HL-60 (cell line): Measurements from ENCODE around the gene DIP2A.

Experiments
- CTCF ChIP-seq: IDR thresholded peaks from one replicate; pipeline ENCODE4 v1.5.1; 2011; ENCODE audit warnings: low read length, control low read depth, inconsistent platforms; ENCODE audit not compliant: insufficient read depth
- GABPA ChIP-seq: IDR thresholded peaks from 2 replicates; pipeline ENCODE4 v1.6.1; 2012; ENCODE audit warnings: low read depth
- POLR2AphosphoS5 ChIP-seq: IDR thresholded peaks from 2 replicates; pipeline ENCODE4 v1.6.1; 2012; ENCODE audit warnings: low read depth
- SPI1 ChIP-seq: IDR thresholded peaks from 2 replicates; pipeline ENCODE4 v1.6.1; 2012; ENCODE audit warnings: low read depth, mild to moderate bottlenecking, borderline replicate concordance

GRCh38 chr21:46516068-46516467 lies 57.4 kb downstream of the DIP2A start:
- TF ChIP-seq CTCF (no peak), POLR2AphosphoS5 (no peak), SPI1 (no peak), GABPA (no peak)
